OCI-LY7 (cell line): ENCODE measurements around the gene PLPPR4.

Experiments used
- CTCF ChIP-seq: fragments of 200-600 bp; sonication (generic); conservative IDR thresholded peaks from 2 replicates; pipeline ENCODE4 v1.5.1; 2014; ENCODE audit warnings: mild to moderate bottlenecking, antibody characterized with exemption, low read length, moderate library complexity, mixed read lengths
- EZH2phosphoT487 ChIP-seq: fragments of 200-600 bp; sonication (generic); IDR thresholded peaks from 2 replicates; pipeline ENCODE4 v1.6.1; 2018; ENCODE audit warnings: low read depth, borderline replicate concordance, mild to moderate bottlenecking, mixed run types, antibody characterized with exemption, low read length, moderate library complexity, mixed read lengths

GRCh38 chr1:99347041-99347684 lies 82.9 kb downstream of the PLPPR4 start:
- no peak for TF ChIP-seq CTCF
- TF ChIP-seq EZH2phosphoT487, result no peak
